GM10248 (cell line): ENCODE data around the gene ANGPTL7.

Source experiments
- CTCF ChIA-PET: fragments of 300-600 bp; sonication (Branson Sonifier 250); formaldehyde crosslinking; extraction: SDS; loops from one replicate; lab custom pipeline; 2021; ENCODE audit warnings: antibody characterized with exemption; lab: Yijun Ruan, JAX
- POLR2A ChIA-PET: fragments of 350-650 bp; sonication (Branson Sonifier 250); formaldehyde crosslinking; extraction: SDS; loops from one replicate; lab custom pipeline; 2020; ENCODE audit warnings: antibody characterized with exemption; lab: Yijun Ruan, JAX
- DNase-seq: peaks from one replicate; pipeline ENCODE4 v3.0.0; 2012; ENCODE audit errors: extremely low spot score
- TF ChIP-seq, protein P1 (sequence below): IDR thresholded peaks from 2 replicates; pipeline ENCODE4 v1.5.1; 2012; ENCODE audit warnings: mild to moderate bottlenecking, low read depth; ENCODE audit errors: extremely low read depth, missing control alignments, control extremely low read depth

The ANGPTL7 gene

DNA sequence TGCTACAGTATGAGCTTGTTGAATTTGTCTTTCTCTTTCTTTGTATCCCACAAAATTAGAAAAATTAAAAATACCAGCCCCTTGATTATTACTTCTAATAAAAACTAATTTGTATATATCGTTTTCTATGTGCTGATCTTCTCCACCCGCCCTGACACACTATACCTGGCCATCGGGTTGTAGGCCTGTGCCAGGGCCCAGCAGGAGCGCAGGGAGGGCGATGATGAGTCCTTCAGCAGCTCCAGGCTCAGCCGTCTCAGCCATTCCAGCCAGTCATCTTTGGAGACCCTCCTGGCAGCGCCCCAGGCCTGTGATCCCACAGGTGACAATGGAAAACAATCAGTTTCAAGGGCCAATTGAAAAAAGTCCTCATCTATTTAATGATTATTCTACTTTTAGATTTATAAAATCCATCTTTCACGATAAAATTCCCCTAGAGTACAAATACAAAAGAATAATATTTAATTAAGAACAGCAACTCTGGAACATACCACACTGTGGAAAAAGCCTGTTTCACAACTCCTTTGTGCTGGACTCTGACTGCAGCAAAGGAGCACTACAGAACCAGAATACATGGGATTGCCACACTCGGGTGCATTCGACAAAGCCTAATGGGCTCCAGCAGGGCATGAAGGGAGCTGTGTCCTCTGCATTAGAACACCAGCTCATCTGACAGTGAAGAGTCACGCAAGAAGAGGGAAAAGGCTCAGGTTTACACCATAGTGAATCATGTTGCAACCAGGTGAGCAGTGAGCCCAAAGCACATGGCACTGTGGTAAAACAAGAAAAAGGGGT is 15.4 kb downstream of the ANGPTL7 start:
- POLR2A ChIA-PET = no interaction called here
- CTCF ChIA-PET = interaction anchor here (1.4 to 2.3 kb wide), 2 partner anchors 37 to 60 kb away, joined by 3 to 7 read pairs; no protein-coding TSS in a partner anchor
- DNase-seq = no peak
- TF ChIP-seq, protein P1, sequence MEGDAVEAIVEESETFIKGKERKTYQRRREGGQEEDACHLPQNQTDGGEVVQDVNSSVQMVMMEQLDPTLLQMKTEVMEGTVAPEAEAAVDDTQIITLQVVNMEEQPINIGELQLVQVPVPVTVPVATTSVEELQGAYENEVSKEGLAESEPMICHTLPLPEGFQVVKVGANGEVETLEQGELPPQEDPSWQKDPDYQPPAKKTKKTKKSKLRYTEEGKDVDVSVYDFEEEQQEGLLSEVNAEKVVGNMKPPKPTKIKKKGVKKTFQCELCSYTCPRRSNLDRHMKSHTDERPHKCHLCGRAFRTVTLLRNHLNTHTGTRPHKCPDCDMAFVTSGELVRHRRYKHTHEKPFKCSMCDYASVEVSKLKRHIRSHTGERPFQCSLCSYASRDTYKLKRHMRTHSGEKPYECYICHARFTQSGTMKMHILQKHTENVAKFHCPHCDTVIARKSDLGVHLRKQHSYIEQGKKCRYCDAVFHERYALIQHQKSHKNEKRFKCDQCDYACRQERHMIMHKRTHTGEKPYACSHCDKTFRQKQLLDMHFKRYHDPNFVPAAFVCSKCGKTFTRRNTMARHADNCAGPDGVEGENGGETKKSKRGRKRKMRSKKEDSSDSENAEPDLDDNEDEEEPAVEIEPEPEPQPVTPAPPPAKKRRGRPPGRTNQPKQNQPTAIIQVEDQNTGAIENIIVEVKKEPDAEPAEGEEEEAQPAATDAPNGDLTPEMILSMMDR = no peak

DNA sequence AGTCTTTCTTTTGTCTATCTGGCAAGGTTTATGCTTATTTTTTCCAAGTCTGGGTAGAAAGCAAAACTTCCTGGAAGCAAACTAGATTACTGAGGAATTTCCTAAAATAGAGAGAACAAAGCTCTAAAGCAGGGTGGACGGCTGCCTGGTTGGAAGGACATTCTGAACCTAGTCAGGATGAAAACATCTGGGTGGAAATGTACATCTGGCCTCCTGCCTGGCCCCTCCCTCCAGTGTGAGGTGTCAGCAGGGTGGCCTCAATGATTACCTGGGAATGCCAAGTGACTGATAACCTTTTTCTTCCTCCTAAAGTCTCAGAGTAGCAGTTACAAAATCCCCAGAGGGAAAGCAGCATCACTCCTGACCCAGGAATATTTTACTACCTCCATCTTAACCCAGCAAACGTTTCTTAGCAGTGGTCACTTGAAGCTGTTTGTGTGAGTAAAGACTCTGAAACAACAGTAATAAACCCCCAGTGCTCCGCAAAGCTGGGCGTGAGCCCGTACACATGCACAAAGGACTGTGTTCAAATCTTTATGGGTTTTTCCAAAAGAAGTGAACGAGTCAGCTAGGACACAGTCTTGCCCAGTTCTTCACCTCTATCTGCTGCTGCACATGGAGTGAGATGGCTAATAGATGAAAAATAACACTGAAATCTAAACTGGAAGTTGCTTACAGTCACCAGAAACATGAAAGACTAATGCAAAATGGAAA is 18.9 kb downstream of the ANGPTL7 start:
- no peak for DNase-seq
- ChIA-PET POLR2A (no interaction called here), CTCF (interaction anchor here (0.9 to 1.6 kb wide), 4 partner anchors 10 to 171 kb away, joined by 3 to 5 read pairs (median 3); no protein-coding TSS in a partner anchor)

DNA sequence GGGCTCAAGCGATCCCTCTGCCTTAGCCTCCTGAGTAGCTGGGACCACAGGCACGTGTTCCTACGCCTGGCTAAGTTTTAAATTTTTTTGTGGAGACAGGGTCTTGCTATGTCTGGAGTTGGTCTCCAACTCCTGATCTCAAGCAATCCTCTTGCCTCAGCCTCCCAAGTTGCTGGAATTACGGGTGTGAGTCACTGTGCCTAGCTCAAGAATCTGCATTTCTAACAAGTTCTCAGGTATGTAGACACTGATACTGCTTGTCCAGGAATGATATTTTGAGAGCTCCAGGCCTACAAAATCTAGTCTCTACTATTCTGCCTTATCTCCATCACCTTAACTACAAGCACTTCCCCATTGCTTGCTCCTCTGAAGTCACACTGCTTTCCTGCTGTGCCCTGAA is 22.3 kb downstream of the ANGPTL7 start:
- CTCF ChIA-PET = interaction anchor here (1.4 to 3.2 kb wide), 6 partner anchors 10 to 174 kb away, joined by 3 to 8 read pairs (median 4); no protein-coding TSS in a partner anchor
- POLR2A ChIA-PET = no interaction called here
- TF ChIP-seq, protein P1 = no peak
- no peak for DNase-seq

More for the DNA sequence above, 18.9 kb downstream of the ANGPTL7 start:
- TF ChIP-seq, protein P1 = no peak

DNA sequence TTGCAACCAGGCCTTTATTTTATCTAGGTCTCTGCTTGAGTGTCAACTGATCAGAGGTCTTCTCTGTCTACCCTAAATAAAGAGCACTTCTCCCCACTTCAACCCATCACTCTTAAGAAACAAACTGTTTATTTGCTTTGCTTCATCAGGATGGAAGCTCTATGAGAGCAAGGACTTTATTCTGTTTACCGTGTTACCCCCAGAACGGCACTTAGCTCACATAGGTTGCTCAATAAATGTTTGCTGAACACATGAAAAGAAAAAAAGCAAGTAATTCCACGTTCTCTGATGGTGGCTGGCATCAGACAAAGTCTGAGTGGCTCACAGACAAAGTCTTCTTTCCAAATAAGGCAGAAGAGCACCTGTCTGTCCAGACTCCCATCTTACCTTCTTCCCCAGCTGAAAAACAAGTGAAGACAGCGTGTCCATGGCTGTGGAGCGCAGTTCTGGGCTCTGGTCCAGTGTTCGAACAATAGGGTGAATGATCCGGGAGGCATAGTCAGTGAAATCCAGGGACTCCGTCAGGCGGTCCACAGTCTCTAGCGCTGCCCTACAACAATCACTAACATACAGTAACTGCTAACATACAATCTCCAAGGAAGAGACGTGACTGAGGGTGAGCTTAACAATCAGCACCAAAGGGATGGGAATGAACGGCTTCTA is 22.9 kb downstream of the ANGPTL7 start:
- DNase-seq = no peak
- POLR2A ChIA-PET = no interaction called here
- TF ChIP-seq, protein P1 = no peak
- CTCF ChIA-PET = interaction anchor here (1.4 to 3.2 kb wide), 6 partner anchors 9 to 175 kb away, joined by 3 to 8 read pairs (median 4); no protein-coding TSS in a partner anchor

DNA sequence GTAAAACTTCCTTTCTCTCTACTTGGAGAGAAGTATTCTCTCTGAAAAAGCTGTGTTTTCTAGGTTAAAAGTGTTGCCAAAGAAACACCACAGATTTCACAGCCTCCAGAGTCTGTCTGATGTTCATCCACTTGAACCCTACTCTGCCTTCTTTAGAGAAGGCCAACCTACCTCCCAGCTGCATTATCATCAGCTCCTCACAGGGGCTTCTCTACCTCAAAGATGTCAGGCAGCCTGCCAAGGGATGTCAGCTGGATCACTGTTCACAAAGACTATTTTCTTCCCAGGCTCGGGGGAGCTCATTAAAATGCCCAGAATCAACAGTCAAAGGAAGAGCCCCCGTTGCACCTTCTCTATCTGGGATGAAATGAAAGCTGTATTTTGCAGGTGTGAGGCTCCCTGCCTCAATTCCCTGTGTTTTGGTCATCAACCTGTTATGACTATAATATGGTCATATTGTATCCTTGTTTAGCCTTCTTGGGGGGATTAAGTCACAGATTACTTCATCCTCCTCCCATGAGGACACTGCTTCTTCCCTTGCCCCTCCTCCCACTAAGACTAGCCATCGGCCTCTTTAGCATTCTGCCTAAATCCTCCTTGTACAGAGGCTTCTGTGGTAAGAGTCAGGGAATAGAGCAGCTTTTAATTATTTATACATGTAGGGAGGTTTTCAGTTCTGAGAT is 25.7 kb downstream of the ANGPTL7 start:
- ChIA-PET CTCF (interaction anchor here (1.1 kb wide), 2 partner anchors 9 to 27 kb away, joined by 3 read pairs; no protein-coding TSS in a partner anchor), POLR2A (no interaction called here)
- no peak for DNase-seq
- TF ChIP-seq, protein P1 = no peak
